GM18909 (cell line): ENCODE results near the gene USP40.

Experiments
- ATAC-seq: cut with Tn5 transposase; IDR thresholded peaks from one replicate; pipeline ENCODE4 v1.9.1; 2021; ENCODE audit warnings: mild to moderate bottlenecking; ENCODE audit not compliant: unreplicated experiment, poor library complexity

USP40 gene

GRCh38 chr2:233563663-233564430 lies 2.7 kb downstream of the USP40 start:
- no peak for ATAC-seq

- no peak for ATAC-seq
These were observed 9.5 kb downstream of the USP40 start for GRCh38 chr2:233556881-233557736.

- ATAC-seq: no peak
These were observed 13.2 kb downstream of the USP40 start for GRCh38 chr2:233553366-233553765.

- no peak for ATAC-seq
These were observed 15.1 kb downstream of the USP40 start for GRCh38 chr2:233551491-233551890.

DNA sequence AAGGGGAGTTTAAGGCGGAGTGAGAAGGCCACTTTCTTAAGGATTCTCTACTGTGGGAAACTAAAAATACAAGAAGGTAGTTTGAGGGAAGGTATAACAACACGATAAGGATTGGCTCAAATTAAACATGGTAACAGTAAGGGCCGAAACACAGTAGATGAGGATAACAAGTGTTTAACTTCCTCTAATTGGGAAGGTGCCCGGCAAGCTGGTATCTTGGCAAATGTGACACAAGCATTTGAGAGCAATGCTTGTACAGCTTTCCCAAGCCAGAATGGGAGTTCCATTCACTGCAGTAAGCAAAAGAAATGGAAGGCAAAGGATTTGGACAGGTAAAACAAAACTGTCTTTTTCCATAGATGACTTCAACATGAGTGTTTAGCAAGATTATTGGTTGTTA lies 19.8 kb downstream of the USP40 start:
- ATAC-seq: no peak

GRCh38 chr2:233546101-233546500 lies 20.5 kb downstream of the USP40 start:
- no peak for ATAC-seq

- ATAC-seq: no peak
These were observed 22.4 kb downstream of the USP40 start for GRCh38 chr2:233544200-233544610.

- ATAC-seq: no peak
These were observed 24.1 kb downstream of the USP40 start for GRCh38 chr2:233542507-233542906.

DNA sequence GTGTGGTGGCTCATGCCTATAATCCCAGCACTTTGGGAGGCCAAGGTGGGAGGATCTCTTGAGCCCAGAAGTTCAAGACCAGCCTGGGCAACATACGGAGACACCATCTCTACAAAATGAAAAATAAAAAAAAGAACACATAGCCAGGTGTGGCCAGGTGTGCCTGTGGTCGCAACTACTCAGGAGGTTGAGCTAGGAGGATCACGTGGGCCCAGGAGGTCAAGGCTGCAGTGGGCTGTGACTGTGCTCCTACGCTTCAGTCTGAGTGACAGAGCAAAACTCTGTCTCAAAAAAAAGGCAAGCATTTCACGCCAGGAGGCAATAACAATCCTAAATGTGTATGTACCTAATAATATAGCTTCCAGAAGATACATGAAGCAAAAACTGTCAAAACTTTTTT lies 27.8 kb downstream of the USP40 start:
- ATAC-seq: no peak

DNA sequence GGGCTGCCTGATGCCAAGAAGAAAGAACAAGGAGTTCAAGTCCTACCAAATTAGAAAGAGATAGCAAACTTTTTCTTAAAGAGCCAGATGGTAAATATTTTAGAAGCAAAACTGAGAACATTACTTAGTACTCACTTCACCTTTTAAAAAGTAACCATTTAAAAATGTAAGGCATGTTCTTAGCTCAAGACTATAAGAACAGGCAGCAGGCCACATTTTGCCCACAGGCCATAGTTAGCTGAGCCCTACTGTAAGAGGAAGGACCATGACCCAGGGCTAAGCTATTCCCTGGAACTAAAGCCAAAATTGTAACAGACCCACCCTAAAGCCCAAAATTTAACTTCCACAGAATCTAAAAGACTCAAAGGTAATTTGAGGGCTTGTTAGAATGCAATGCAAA lies 31.3 kb downstream of the USP40 start:
- ATAC-seq: no peak

DNA sequence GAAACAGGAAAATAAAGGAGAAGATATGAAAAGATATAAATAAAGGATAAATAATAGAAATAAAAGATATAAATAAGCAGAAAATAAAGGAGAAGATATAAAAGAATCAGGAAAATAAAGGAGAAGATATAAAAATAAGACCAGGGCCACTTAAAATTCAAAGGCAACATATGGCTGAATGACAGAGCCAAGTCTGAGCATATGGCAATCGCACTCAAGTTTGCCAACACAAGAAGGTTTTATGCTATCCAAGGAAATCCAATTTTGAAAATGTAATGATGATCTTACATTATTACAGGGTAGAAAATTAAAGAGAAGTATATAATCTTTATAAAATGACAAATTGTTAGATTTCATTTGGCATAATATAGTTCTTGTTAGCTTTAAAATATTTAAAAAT lies 33.6 kb downstream of the USP40 start:
- ATAC-seq: no peak

DNA sequence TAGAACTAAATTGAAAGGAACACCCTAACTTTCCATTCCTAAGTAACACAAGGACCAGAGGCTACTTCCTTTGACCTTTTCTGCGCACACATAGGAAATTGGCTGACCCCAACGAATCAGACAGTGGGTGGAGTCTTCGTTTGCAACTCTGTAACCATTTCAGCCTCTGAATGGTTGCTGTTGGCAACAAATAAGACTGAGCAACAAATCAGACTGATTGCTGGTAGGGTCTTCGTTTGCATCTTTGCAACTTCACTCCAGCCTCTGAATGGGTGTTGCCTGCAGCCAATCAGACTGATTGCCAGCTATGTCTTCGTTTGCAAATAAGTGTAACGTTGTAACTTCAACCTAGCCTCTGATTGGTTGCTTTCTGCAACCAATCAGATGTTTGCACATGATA lies 34.6 kb downstream of the USP40 start:
- no peak for ATAC-seq

GRCh38 chr2:233530381-233530780 lies 36.2 kb downstream of the USP40 start:
- no peak for ATAC-seq

- no peak for ATAC-seq
These were observed 38.4 kb downstream of the USP40 start for GRCh38 chr2:233528182-233528581.

DNA sequence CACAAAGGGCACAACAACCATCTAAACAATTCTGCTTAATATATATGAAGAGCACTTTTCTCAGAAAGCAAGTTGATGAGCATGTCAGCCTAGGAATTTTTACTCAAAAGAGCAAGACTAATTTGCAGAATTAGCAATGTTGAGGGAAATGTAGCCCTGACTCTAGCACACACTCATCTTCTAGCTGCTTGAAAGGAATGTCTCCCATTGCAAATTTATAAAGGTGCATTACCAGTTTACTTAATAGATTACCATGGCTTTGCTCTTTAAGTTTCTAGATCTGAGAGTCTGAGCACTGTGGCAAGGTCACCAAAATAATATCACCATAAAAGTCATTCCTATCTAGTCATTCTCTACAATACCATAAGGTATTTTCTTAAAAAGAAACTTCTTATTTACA lies 40.8 kb downstream of the USP40 start:
- ATAC-seq: no peak

GRCh38 chr2:233519787-233520611 lies 46.6 kb downstream of the USP40 start:
- ATAC-seq: peak; percentile 96

DNA sequence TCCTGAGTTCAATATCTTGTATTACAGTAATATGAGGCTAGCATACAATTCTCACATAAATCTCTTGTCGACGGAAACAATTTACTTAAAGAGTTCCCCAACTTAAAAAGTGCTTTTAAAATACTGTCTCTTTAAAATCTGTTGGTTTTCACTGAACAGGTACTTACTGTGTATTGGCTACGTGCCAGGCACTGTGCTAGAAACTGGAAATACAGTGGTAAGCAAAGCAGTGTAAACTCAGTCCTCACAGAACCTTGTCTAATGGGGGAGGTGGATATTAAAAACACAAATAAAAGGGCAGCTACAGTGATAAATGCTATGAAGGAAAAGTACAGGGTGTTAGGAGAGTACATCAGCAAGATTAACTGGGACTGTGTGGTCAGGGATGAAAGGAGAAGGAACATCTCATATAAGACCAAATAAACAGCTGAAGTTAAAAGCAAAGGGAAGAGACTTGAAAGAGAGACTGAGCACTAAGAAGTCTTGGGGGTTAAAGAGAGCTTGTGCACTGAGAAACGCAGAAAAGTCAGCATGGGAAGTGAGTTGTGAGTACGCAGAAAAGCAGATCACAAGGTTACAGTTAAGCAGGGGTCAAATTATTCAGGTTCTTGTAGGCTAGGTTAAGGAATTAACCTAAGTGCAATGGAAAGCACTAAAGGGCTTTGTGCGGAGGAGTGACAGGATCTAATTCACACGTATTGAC lies 52.5 kb downstream of the USP40 start:
- ATAC-seq: no peak

DNA sequence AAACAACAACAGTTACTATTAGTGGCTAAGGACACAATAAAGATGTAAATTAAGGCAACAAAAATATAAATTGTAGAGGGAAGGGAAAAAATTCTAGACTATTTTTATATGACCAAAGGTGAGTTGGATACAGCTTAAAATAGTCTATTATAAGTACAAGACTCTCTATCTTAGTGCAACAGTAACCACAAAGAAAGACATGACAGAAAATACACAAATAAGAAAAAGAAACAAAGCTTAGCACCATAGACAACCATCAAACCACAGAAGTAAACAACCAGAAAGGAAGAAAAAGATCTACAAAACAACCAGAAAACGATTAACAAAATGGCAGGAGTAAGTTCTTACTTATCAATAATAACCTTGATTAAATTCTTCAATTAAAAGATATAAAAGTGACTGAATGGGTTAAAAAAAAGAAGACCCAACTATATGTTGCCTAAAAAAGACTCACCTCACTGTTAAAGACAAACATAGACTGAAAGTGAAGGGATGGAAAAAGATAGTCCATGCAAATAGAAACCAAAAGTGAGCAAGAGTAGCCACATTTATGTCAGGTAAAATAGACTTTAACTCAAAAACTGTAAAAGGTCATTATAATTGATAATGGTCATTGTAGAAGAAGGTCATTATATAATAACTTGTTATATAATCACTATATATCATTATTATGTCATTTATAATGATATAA lies 62.5 kb downstream of the USP40 start:
- ATAC-seq: no peak

DNA sequence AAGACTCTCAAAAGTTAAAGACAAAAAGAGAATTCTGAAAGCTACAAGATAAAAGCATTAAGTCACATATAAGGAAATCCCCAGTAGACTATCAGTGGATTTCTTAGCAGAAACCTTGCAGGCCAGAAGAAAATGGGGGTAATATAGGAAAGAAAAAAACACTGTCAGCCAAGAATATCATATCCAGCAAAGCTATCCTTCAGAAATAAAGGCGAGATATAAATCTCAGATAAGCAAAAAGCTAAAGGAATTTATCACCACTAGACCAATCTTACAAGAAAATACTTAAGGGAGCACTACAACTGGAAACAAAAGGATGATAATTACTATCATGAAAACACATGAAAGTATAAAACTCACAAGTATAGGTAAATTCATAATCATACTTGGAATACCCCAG lies 63.1 kb downstream of the USP40 start:
- no peak for ATAC-seq
